Measurements from ENCODE around the gene ZNF581. TPM values are rescaled to one million over a fixed set of nuclear protein-coding genes. Genes with fewer than 3 reads are reported as not detected.

The ZNF581 gene
- total RNA-seq, 4 donors from 2014 or later: 8.4 to 17.5 (median 11.4) TPM

DNA sequence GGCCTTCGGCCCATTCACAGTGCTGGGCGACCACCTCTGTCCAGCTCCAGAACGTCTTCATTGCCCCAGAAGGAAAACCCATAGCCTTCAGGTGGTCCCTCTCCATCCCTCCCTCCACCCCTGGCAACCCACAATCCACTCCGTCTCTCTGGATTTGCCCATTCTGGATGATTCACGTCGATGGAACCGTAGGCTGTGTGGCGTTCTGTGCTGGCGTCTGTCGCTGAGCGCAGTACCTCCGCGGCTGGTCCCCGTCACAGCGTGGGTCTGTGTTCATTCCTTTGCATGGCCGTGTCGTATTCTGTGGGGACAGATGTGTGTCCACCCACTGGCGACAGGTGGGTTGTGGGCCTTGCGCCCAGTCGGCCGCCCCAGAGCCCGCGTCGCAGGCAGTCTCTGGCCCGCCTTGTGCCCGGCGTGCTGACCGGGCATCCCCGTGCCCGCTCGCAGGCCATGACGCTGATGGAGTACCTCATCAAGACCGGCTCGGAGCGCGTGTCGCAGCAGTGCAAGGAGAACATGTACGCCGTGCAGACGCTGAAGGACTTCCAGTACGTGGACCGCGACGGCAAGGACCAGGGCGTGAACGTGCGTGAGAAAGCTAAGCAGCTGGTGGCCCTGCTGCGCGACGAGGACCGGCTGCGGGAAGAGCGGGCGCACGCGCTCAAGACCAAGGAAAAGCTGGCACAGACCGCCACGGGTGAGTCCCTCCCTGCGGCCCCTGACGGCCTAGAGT is 41.7 kb downstream of the ZNF581 start:
- Histone ChIP-seq H3K4me3 (no peak overlapping the region), H3K9me3 (no peaks in the 10 kb centered on the region), H3K27me3 (no peaks in the 10 kb centered on the region), H3K36me3 (peaks cover 0 to 98% of the 10 kb centered on the region in 2 donors), H3K4me1 (peaks cover 0 to 48% (median 0%) of the 10 kb centered on the region in 3 donors), H3K27ac (no peak overlapping the region)
- WGBS, 2 donors (ENCODE audit: low coverage in 1 of 2): 96% methylated on average over 13 of the region's 60 CpGs; no CpG with 5 or more reads in 1 of the 2 donors
- ATAC-seq: no peak
- TF ChIP-seq, protein P1, sequence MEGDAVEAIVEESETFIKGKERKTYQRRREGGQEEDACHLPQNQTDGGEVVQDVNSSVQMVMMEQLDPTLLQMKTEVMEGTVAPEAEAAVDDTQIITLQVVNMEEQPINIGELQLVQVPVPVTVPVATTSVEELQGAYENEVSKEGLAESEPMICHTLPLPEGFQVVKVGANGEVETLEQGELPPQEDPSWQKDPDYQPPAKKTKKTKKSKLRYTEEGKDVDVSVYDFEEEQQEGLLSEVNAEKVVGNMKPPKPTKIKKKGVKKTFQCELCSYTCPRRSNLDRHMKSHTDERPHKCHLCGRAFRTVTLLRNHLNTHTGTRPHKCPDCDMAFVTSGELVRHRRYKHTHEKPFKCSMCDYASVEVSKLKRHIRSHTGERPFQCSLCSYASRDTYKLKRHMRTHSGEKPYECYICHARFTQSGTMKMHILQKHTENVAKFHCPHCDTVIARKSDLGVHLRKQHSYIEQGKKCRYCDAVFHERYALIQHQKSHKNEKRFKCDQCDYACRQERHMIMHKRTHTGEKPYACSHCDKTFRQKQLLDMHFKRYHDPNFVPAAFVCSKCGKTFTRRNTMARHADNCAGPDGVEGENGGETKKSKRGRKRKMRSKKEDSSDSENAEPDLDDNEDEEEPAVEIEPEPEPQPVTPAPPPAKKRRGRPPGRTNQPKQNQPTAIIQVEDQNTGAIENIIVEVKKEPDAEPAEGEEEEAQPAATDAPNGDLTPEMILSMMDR (IDR thresholded peaks at IDR 0.05): no peak
- TF ChIP-seq POLR2AphosphoS5 (IDR thresholded peaks at IDR 0.05): no peak
- TF ChIP-seq EP300 (IDR thresholded peaks at IDR 0.05): no peak
- TF ChIP-seq POLR2A (IDR thresholded peaks at IDR 0.05): no peak

DNA sequence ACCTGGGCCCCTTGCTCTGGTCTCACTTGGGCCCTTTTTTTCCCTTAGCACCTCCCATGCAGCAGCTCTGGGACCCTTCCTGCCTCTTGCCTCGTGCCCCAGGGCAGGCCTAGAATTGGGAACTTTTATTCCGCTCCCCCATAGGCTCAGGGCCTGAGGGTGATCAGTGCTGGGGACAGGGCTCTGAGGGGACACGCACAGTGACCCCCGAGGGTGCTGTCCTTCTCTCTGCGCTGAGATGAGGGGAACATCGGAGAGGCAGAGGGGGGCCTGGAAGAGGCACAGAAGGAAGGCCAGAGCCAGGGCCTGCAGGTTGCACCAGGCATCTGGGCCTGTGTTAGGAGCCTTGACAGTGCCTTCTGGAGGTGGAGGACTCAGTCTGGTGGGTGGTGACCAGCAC is 42.3 kb downstream of the ZNF581 start:
- Histone ChIP-seq H3K4me3 (no peak overlapping the region), H3K27ac (no peak overlapping the region), H3K36me3 (peaks cover 0 to 98% of the 10 kb centered on the region in 2 donors), H3K4me1 (peaks cover 0 to 42% (median 0%) of the 10 kb centered on the region in 3 donors), H3K27me3 (no peaks in the 10 kb centered on the region), H3K9me3 (no peaks in the 10 kb centered on the region)
- TF ChIP-seq, protein P1 (IDR thresholded peaks at IDR 0.05): no peak
- TF ChIP-seq POLR2A (IDR thresholded peaks at IDR 0.05) (no peak), EP300 (IDR thresholded peaks at IDR 0.05) (no peak), POLR2AphosphoS5 (IDR thresholded peaks at IDR 0.05) (no peak)
- ATAC-seq: no peak
- WGBS, 2 donors (ENCODE audit: low coverage in 1 of 2): no CpG with 5 or more reads among the region's 6 CpGs

DNA sequence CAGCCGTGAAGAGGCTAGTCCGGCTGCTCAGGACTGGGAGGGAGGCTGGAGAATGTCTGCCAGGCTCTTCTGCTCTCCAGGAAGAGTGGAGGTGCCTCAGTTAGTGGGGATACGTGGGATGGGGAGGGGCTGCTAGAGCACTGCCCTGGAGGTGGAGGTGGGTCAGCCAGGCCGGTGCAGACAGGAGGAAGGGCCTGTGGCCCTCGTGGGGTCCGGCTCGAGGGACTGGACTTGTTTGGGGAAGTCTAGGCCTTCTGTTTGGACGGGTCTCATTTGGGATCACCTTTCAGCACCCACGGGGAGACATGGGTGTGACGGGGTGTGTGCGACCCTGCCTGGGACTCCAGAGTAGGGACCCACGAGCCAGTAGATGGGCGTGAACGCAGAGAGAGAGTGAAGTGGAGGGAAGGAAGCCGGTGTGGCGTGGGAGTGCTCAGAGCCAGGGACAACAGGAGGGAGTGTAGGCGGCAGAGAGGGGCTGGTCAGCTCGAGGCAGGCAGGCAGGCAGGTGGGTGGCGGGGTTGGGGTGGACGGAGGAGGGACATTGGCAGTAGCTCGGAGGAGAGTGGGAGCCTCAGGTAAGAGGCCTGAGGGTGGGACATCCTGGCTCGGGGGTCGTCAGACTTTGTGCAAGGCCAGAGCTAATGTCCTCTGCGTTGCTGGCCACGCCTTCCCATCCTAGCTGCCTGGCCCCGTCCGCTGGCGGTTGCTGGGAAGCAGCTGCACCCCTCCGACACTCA is 43.0 kb downstream of the ZNF581 start:
- 72 to 83% methylated on average over 9 to 14 of the region's 29 CpGs for WGBS, 2 donors (ENCODE audit: low coverage in 1 of 2)
- Histone ChIP-seq H3K36me3 (peaks cover 0 to 100% of the 10 kb centered on the region in 2 donors), H3K4me1 (peaks cover 0 to 35% (median 0%) of the 10 kb centered on the region in 3 donors), H3K9me3 (no peaks in the 10 kb centered on the region), H3K4me3 (no peak overlapping the region), H3K27me3 (no peaks in the 10 kb centered on the region), H3K27ac (no peak overlapping the region)
- no peak for ATAC-seq
- TF ChIP-seq POLR2AphosphoS5 (IDR thresholded peaks at IDR 0.05) (no peak), POLR2A (IDR thresholded peaks at IDR 0.05) (no peak), EP300 (IDR thresholded peaks at IDR 0.05) (no peak)
- TF ChIP-seq, protein P1 (IDR thresholded peaks at IDR 0.05): no peak

DNA sequence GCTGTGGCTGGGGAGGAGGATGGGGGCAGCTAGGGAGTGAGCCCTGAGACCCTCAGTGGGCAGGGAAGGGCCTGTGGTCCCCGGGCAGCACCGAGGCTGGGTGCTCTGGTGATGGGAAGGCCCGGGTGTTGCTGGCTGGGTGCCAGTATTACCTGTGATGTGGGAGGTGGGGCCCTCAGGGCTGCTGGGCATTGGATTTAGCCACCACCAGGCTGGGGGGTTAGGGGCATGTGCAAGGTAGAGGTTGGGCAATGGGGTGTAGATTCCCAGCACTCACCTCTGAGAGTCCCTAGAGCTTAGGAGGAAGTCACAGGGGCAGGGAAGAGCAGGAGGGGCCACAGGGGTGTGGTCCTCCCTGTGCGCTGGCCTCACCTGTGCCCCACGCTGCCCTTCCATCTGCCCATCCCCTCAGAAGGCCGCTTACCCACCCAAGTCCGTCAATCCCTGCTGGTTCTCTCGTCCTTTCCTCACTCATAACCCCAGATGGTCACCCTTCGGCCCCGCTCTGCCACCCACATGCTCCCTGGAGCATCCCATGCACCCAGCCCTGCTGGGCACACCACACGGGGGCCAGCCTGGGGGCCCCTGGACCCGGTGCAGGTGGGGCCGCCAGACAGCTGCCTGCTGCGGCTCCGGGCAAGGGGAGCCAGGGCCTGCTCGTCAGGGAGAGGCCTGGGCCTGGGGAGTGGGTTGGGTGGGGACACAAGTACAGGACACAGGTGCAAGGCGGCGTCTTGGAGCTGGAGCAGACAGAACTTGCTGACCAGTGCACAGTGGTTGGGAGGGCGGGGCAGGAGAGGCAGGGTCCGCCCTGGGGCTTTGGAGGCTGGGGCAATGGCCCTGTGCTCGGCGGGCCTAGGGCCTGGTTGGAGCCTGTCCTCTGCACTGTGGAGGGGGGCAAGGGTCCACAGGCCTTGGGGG is 44.1 kb downstream of the ZNF581 start:
- no peak overlapping the region for H3K27ac ChIP-seq
- no peaks in the 10 kb centered on the region for H3K9me3 ChIP-seq
- TF ChIP-seq EP300 (IDR thresholded peaks at IDR 0.05) (no peak), POLR2AphosphoS5 (IDR thresholded peaks at IDR 0.05) (no peak), POLR2A (IDR thresholded peaks at IDR 0.05) (no peak)
- TF ChIP-seq, protein P1 (IDR thresholded peaks at IDR 0.05): no peak
- no peaks in the 10 kb centered on the region for H3K27me3 ChIP-seq
- 93% methylated on average over 4 of the region's 22 CpGs; no CpG with 5 or more reads in 1 of the 2 donors for WGBS, 2 donors (ENCODE audit: low coverage in 1 of 2)
- no peak overlapping the region for H3K4me3 ChIP-seq
- H3K36me3 ChIP-seq: peaks cover 0 to 100% of the 10 kb centered on the region in 2 donors
- ATAC-seq: no peak
- peaks cover 0 to 31% (median 0%) of the 10 kb centered on the region in 3 donors for H3K4me1 ChIP-seq

Measured in gastroesophageal sphincter (tissue), 4 donors.